ENCODE measurements around the gene SERGEF. TPM values are rescaled to one million over a fixed set of nuclear protein-coding genes. Genes with fewer than 3 reads are reported as not detected.

The SERGEF gene
- total and polyA plus RNA-seq, 10 of the 15 experiments (the other 5 are each of a cell fraction or from before 2014, with no cell fraction given), result 14.6 to 27.8 (median 22.4) TPM

GRCh38 chr11:17771841-17772401 is 240.9 kb downstream of the SERGEF start:
- DNase-seq (ENCODE audit: low read depth, low spot score) (no peak), ATAC-seq (no peak), FAIRE-seq (no peak)
- H3K9me3 ChIP-seq (replicated peaks; ENCODE audit: control insufficient read depth, insufficient read depth, low read length), result no peaks in the 10 kb centered on the region
- no peaks in the 10 kb centered on the region for H3K36me3 ChIP-seq (ENCODE audit: control insufficient read depth in 2 of 2, insufficient read depth in 2 of 2, low read length in 1 of 2)
- H2AFZ ChIP-seq (ENCODE audit: control insufficient read depth, low read depth, low read length), result no peak overlapping the region
- TF ChIP-seq MAX (IDR thresholded peaks at IDR 0.05; ENCODE audit: low read depth, low read length) (no peak), ZZZ3 (IDR thresholded peaks at IDR 0.05; ENCODE audit: control insufficient read depth, insufficient read length, low read depth) (no peak), SKIL (IDR thresholded peaks at IDR 0.05; ENCODE audit: low read depth, poor library complexity, severe bottlenecking) (no peak), BCLAF1 (IDR thresholded peaks at IDR 0.05) (no peak)
- H4K20me1 ChIP-seq (ENCODE audit: control insufficient read depth, insufficient read depth), result no peaks in the 10 kb centered on the region
- H3K4me2 ChIP-seq (ENCODE audit: control insufficient read depth, insufficient read depth), result no peak overlapping the region
- no peak overlapping the region for H3K9ac ChIP-seq (ENCODE audit: control insufficient read depth, insufficient read depth, low read length)
- 72% methylated on average over 37 of the region's 37 CpGs for whole genome bisulfite sequencing (ENCODE audit: insufficient coverage, insufficient replicate concordance, low lambda C conversion rate, missing lambda C conversion rate)
- ChIA-PET SMC1A (ENCODE audit: uncharacterized antibody, unreplicated experiment) (interaction anchor here (1.7 kb wide), 1 partner anchor 13 kb away, joined by 4 read pairs; no protein-coding TSS in a partner anchor), RAD21 (ENCODE audit: unreplicated experiment) (no interaction called here), POLR2A (no interaction called here), CTCF (no interaction called here)
- H3K79me2 ChIP-seq (ENCODE audit: control insufficient read depth, insufficient read depth, low read length), result no peaks in the 10 kb centered on the region
- intact Hi-C loops (cut with micrococcal nuclease; ENCODE audit: unreplicated experiment) (no loop called here), in situ Hi-C loops (cut with MboI) (no loop called here)
- no peak overlapping the region for H3K27ac ChIP-seq (ENCODE audit: control insufficient read depth, insufficient read depth)
- H3K27me3 ChIP-seq (replicated peaks in 1 of 2; ENCODE audit: control insufficient read depth in 2 of 2, insufficient read depth in 2 of 2, low read length in 1 of 2), result no peaks in the 10 kb centered on the region
- no TSS peak for BruUV-seq (replicated peaks)
- H3K4me3 ChIP-seq, result no peak overlapping the region
- no peaks in the 10 kb centered on the region for H3K4me1 ChIP-seq (ENCODE audit: control insufficient read depth, insufficient read depth, low read length)
